GM15510 (cell line): ENCODE measurements around the gene BNC2.

Experiments used
- POLR2A ChIP-seq: IDR thresholded peaks from 3 replicates; pipeline ENCODE4 v1.6.1; 2011; ENCODE audit warnings: borderline replicate concordance; ENCODE audit not compliant: insufficient read length; ENCODE audit errors: extremely low read depth

BNC2 gene, protein sequence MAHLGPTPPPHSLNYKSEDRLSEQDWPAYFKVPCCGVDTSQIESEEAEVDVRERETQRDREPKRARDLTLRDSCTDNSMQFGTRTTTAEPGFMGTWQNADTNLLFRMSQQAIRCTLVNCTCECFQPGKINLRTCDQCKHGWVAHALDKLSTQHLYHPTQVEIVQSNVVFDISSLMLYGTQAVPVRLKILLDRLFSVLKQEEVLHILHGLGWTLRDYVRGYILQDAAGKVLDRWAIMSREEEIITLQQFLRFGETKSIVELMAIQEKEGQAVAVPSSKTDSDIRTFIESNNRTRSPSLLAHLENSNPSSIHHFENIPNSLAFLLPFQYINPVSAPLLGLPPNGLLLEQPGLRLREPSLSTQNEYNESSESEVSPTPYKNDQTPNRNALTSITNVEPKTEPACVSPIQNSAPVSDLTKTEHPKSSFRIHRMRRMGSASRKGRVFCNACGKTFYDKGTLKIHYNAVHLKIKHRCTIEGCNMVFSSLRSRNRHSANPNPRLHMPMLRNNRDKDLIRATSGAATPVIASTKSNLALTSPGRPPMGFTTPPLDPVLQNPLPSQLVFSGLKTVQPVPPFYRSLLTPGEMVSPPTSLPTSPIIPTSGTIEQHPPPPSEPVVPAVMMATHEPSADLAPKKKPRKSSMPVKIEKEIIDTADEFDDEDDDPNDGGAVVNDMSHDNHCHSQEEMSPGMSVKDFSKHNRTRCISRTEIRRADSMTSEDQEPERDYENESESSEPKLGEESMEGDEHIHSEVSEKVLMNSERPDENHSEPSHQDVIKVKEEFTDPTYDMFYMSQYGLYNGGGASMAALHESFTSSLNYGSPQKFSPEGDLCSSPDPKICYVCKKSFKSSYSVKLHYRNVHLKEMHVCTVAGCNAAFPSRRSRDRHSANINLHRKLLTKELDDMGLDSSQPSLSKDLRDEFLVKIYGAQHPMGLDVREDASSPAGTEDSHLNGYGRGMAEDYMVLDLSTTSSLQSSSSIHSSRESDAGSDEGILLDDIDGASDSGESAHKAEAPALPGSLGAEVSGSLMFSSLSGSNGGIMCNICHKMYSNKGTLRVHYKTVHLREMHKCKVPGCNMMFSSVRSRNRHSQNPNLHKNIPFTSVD

DNA sequence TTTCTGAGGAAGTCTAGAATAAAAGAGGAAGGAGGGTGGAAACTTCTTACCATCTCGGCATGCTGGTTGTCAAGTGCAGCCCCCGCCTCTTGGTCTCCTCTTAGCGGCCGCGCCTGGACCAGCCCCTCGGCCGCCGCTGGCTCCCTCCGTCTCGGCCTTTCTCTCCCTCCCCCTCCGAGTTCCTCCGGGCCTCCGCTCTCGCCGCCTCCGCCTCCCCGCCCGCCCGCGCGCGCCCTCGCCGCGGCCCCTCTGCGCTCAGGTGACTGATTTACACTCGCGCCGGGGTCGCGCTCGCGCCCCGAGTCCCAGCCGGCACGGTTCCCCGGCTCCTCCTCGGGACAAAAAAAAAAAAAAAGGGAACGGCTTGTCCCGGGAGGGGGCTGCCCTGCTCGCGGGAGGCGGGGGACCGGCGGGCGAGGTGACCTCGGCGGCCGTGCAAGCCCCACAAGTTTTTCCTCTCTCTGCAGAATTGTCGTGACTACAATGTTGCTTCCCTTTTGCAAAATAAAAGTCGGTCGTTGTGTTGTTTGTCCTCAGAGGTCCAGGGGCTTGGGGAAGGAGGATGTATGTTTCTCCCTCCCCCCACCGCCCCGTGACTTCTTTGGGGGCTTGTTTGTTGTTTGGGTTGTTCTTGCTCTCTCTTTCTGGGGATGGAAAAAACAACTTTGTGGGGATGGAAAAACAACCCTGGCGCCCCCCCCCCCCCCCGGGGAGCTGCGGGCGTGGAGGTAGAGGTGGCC lies at the start of gene BNC2:
TSS of gene BNC2 (minus strand) at position 75 of the 740 bp plus-strand sequence. CDS start at position 53, 22 bp downstream.
- TF ChIP-seq POLR2A: no peak

DNA sequence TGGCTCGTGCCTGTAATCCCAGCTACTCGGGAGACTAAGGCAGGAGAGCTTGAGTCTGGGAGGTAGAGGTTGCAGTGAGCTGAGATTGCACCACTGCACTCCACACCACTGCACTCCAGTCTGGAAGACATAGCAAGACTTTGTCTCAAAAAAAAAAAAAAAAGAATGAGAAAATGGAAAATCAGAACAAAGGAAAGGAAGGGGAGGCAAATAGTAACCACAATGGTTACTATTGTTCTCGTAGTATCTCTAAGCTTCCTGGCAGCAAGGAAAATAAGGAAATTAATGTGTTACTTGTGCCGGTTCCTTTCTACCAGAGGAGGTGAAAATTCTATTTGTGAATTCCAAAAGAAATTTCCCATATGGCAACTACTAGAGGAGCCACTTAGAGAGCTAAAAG lies 48.5 kb upstream of the BNC2 start:
- TF ChIP-seq POLR2A: no peak

DNA sequence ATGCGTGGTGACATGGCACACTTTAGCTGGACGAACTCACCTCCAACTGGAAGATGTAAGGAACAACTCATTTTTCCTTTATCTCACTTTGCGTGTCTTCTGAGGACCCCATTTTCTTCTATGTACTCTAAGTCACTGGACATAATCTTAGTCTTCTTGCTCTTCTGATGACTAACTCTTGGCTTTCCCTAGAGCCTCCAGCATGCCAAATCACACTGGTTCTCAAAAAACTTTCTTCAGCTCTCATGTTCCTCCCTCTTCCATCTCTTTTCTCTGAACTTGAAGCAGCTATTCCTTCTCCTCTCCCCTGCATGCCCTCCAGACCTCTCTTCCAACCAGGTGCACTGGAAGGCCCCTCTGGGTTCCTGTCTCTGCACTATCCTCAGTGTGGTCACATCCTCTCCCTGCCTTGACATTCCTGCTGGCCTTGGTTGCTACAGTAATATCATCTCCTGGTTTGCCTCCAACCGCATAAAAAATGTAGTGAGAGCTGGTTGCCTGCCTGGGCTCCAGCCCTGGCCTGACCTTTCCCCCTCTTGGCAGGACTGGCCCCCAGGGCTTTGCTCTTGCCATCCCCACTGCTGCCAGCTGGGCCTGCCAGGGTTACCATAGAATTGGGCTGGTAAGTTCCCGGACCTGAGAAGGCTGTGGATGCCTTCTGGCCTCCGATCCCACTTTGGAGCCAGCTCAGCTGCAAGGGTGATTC lies 44.8 kb upstream of the BNC2 start:
- TF ChIP-seq POLR2A: no peak

DNA sequence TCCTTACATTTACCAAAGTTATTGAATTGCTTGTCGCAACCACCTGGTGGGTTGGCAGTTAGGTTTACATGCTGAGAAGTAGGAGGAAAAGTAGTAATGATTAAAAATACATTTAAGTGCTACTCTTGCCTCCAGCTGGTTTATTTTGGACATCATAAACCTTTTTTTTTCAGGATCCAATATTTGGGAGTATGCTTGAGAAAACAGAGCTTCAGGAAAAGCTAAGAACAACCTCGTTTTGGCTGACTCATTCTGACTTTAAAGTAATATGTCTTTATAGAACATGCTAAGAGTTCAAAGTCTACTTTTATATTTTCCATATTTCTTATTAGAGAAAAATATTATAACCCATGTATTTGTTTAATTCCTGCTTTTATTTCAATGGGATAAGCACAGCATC lies 41.7 kb upstream of the BNC2 start:
- TF ChIP-seq POLR2A: no peak

DNA sequence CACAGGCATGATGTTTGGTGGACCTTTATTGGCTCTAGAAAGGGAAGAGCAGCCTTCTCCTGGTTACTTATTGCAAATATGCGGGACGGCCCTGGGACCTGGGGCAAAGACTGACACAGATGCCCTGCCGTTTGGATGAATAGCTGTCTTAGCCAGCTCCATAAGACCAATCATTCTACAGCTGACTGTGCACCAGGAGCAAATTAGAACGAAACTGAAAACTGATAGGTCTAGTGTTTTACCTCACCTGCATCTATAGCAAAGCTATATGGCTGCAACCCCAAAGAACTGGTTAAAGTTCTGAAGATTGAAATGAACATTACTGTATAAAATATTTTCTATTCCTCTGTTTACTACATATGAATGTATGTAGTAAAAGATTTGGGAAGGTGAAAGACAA lies 34.2 kb upstream of the BNC2 start:
- TF ChIP-seq POLR2A: no peak

DNA sequence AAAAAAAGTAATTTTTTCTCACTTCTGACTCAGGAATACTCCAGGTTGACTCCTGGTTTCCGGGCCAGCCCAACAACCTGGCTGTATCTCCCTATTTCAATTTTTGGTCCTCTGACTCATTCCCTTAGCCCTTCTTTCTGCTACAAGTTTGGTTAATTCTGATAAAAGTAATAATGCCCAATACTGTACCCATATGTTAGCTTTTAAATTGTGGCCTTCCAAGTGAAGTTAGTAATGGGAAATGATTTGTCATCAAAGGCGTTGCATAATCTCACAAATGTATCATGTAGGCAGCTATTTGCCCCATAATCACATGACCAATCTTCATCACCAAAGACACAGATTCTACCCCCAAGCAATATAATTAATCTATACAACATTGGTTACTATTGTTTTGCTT lies 31.1 kb upstream of the BNC2 start:
- no peak for TF ChIP-seq POLR2A

DNA sequence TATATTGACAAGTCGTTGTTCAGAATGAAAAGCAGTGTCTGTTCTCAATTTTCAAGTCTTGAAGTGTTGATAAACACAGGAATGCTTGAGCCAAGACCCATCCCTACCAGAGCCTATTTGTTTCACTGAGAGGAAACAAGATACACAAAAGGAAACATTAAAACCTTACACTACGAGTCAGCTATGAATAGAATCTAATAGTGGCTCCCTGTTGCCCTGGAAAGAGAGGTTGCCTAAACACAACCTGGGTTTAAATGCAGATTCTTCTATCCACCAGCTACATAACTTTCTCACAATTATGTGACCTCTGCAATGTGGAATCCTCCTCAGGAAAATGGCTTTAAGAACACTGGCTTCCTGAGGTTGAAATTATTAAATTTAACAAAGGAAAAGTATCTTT lies 29.1 kb upstream of the BNC2 start:
- TF ChIP-seq POLR2A: no peak

DNA sequence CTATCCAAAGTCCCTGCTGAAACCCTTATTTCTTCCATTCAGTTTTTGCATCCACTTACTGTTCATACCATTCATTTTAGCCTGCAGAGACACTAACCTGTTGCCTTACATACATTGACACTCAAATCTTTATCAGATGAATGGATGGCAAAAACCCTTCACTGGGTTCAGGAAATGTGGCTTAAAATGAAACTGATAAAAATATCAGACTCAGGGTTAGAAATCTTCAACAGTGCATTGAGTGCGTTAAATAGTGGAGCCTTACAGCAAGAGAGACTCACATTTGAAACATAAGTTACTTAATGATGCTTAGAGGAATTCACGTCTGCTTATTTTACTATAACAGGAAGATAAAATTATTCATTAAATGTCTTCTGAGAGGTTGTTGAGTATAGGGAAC lies 28.0 kb upstream of the BNC2 start:
- no peak for TF ChIP-seq POLR2A

DNA sequence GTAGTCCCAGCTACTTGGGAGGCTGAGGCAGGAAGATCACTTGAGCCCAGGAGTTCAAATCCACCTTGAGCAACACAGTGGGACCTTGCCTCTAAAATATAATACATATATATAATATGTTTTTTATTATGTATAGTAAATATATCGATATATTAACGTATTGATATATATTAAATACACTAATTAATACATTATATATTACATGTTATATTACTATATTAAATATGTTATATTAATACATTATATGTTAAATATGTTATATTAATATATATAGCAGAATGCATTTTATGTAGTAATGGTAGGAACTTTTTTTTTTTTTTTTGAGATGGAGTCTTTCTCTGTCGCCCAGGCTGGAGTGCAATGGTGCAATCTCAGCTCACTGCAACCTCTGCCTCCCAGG lies 18.1 kb upstream of the BNC2 start:
- TF ChIP-seq POLR2A: no peak

DNA sequence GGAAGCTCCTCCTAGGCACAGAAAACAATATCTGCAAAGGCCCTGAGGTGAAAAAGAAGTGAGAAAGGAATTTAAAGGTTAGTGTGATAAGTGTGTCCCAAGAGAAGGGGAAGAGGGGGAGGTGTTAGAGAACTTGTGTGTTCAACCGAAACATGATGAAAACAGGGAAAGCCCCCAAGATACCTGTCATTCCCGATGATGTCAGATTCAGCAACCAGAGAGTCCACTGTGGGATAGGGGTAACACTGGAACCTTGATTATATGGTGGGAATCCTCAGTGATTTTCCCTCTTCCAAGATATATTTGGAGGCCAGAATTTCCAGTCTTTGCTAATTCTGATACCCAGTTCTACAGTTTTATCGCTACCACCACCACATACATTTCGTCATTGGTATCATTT lies 15.5 kb upstream of the BNC2 start:
- TF ChIP-seq POLR2A: no peak

DNA sequence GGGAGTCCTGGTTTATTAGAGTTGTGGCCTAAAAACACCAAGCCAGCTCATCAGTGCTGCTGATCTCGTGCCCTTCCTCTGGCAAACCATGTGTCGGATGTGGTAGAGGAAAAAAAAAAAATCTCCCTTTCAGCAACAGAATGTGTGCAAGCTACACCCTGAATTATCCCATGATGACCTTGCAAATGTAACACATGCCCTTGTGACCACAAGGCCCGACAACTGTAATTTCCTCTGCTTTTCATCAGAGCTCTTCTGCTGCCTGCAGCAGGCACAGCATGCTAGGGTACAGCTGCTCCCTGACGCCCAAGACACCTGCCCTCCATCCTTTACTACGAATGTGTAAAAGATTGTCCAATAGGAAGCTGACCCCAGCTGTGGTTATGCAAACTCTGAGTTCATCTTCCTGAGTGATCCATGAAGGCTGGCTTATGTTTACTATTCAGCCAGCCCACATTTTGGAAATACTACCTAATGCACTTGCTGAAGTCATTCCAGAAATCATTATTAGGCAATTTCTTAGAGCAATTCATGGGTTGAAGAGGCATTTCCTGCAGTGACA lies 14.6 kb upstream of the BNC2 start:
- TF ChIP-seq POLR2A: no peak

DNA sequence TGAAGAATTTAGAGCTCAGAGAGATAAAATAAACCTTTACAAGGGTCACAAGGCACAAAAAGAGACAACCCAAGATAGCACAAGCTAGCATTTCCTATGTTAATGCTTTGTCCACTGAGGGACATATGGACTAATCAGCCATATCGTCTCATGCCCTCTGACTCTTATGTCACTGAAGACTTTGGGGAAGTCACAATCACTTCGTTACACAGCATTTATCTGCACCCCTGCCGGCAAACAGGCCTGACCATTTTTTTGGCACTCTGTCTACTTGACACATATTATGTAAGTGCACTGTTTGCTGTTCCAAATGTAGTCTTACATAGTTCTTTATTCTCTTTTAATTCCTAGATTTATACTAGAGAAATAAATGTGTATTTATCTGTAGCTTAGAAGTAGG lies 13.9 kb upstream of the BNC2 start:
- no peak for TF ChIP-seq POLR2A

DNA sequence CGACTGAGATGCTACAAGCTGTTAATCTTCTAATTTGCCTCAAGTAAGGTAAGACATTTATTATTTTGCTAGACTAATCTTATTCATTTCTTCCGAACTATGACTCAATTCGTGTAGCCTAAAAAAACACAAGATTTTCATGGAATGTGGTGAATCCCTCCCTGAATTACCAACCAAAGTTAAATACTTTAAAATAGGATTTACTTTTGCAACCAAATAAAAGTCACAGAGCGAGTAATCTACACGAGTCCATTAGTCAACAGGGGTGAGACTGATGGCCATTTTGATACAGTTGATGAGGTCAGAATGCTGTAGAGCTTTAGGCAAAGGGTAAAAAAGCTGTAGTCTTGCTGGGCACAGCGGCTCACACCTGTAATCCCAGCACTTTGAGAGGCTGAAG lies 13.1 kb upstream of the BNC2 start:
- TF ChIP-seq POLR2A: no peak

DNA sequence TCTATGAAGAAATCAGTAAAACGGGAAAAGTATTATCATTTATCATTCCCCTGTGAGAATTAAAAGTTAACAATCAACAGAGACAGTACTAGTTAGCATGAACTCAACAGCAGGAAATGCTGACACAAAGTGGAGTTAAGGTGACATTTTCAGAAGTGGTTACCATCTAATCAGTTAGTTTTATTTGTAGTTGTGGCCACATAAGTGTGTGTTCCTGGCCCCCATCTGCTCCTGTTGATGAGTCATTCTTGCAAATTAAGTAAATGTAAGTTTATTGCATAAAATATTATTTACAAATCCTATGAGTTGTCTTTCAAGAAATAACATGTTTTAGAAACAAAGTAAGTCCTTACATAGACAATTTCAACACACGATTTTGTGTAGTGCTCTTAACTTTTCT lies 8.9 kb upstream of the BNC2 start:
- TF ChIP-seq POLR2A: no peak

DNA sequence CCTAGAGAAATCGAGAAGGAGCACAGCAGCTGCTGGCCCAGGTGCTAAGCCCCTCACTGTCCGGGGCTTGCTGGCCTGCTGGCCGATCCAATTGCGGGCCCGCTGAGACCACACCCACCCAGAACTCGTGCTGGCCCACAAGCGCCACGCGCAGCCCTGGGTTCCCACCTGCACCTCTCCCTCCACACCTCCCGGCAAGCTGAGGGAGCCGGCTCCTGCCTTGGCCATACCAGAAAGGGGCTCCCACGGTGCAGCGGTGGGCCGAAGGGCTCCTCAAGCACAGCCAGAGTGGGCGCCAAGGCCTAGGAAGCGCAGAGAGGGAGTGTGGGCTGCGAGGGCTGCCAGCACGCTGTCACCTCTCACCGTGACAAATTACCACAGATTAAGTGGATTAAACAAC lies 6.8 kb upstream of the BNC2 start:
- TF ChIP-seq POLR2A: no peak
